ENCODE measurements around the gene COL7A1. TPM values are rescaled to one million over a fixed set of nuclear protein-coding genes. Genes with fewer than 3 reads are reported as not detected.
A peak's percentile ranks its signal among the peaks of the same experiment; 100 is the strongest.

The COL7A1 gene
- total RNA-seq, 2 experiments from 2014 or later: 1.0 to 1.6 TPM

DNA sequence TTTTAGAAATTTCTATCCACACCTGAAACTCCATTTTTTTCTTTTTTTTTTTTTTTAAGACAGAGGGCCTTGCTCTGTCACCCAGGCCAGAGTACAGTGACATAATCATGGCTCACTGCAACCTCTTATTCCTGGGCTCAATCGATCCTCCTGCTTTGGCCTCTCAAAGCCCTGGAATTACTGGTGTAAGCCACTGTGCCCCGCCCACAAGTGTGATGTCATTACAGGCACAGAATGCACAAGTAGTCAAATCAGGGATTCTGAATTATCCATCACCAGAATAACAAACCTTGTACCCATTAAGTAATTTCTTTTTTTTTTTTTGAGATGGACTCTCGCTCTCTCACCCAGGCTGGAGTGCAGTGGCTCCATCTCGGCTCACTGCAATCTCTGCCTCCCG is 12.4 kb upstream of the COL7A1 start:
- DNase-seq (no peak), ATAC-seq (ENCODE audit: low read depth) (no peak)
- H3K4me3 Mint-ChIP-seq: no peak overlapping the region
- peaks cover 23% of the 10 kb centered on the region for H3K36me3 Mint-ChIP-seq
- H3K9me3 Mint-ChIP-seq: no peaks in the 10 kb centered on the region
- H3K27me3 Mint-ChIP-seq: no peaks in the 10 kb centered on the region
- POLR2A ChIA-PET: no interaction called here
- H3K4me1 Mint-ChIP-seq: peaks cover 10% of the 10 kb centered on the region
- no peak overlapping the region for H3K27ac Mint-ChIP-seq

DNA sequence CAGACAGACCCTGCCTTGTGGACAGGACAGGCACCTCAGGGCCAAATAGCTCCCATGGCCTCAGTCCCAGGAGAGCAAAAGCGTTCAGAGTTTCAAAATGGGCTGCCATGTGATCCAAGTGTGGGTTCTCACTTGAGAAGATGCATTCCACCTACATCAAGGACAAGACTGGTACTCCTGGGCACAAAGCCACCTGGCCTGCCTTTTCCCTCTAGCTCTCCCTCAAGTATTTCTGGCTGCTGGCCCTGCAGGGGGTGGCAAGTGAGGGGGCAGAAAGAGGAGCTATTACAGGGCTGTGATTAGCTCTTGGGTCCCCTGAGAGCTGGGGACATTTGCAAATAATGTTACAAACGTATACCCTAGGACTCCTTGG is 6.5 kb upstream of the COL7A1 start:
- no peak overlapping the region for H3K4me3 Mint-ChIP-seq
- no peaks in the 10 kb centered on the region for H3K27me3 Mint-ChIP-seq
- no peaks in the 10 kb centered on the region for H3K4me1 Mint-ChIP-seq
- POLR2A ChIA-PET: no interaction called here
- H3K27ac Mint-ChIP-seq: no peak overlapping the region
- ATAC-seq (ENCODE audit: low read depth) (no peak), DNase-seq (no peak)
- no peaks in the 10 kb centered on the region for H3K9me3 Mint-ChIP-seq
- peaks cover 22% of the 10 kb centered on the region for H3K36me3 Mint-ChIP-seq

DNA sequence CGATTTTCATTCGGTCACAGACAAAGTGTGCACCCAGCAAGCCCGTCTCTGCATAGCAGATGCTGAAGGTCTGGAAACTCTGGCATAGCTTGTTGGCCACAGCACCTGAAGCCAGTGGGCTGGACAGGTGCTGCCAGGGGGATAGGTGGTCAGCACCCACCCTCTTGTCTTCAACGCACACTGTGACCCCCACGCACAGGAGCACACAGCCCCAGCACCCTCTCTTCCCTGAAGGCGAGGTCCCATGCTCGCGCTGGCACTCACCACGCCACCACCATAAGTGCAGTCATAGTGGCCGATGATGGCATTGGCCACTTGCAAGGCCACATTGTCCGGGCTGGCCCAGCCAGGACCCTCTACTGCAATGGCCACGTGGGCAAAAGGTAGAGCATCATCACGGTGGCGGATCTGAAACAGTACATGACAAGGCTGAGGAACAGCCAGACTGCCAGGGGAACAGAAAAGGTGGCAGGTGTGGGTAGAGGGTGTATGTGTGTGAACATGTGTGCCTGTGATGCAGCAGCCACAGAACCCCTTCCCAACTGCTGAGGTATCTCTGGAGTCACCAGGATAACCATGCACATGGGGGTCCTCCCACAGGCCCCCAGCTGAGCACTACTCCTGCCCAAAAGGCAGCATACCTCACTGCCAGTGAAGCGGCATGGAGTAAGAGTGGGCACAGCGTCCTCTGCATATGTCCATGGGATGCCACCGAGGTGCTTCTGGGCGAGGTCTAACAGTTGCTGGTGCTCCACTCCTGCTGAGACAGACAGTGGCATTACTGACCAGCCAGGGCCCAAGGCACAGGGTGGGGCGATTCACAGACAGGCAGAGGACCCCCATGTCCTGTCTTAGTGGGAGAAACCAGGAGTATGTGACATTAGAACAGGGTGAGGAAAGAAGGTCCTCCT is 5.8 kb upstream of the COL7A1 start:
- DNase-seq (no peak), ATAC-seq (ENCODE audit: low read depth) (no peak)
- no peak overlapping the region for H3K4me3 Mint-ChIP-seq
- H3K9me3 Mint-ChIP-seq: no peaks in the 10 kb centered on the region
- H3K36me3 Mint-ChIP-seq: peaks cover 22% of the 10 kb centered on the region
- peaks cover 3% of the 10 kb centered on the region for H3K27me3 Mint-ChIP-seq
- no peak overlapping the region for H3K27ac Mint-ChIP-seq
- no peaks in the 10 kb centered on the region for H3K4me1 Mint-ChIP-seq
- POLR2A ChIA-PET: no interaction called here

DNA sequence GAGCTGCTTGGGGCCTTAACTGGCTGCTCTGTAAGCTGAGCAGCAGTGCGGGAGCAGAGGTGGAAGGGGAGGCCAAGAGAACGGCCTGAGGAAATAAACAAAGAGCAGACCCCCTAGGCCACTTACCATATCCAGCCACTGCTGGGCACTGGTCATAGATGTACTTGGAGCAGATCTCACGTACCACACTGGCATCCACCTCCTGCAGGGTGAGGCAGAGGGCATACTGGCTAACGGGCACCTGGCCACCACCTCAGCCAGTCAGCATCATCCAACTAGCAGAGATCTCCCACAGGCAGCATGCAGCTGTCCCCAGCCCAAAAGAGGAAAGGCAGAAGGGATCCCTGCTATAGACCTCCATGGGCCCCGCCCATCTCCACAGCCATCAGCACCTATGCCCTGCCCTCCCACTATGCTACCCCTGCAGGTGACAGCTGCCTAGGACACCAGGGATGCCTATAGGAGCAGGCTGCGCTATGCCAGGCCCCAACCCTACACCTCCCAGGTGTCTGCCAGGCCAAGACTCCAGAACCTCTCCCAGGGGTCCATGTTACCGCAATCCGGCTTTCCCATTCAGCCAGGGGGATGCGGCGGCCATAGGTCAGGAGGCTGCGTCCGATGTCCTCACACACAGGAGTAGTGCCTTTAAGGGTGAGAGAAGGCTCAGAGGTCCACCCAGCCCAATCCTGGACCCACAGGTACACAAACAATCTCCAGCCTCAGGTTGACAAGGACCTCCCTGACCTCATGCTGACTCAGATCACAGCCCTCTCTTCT is 4.6 kb upstream of the COL7A1 start:
- ATAC-seq (ENCODE audit: low read depth): no peak
- Mint-ChIP-seq H3K27me3 (peaks cover 11% of the 10 kb centered on the region), H3K27ac (no peak overlapping the region), H3K36me3 (peaks cover 19% of the 10 kb centered on the region), H3K4me3 (no peak overlapping the region), H3K9me3 (no peaks in the 10 kb centered on the region), H3K4me1 (no peaks in the 10 kb centered on the region)
- POLR2A ChIA-PET: no interaction called here
- no peak for DNase-seq

DNA sequence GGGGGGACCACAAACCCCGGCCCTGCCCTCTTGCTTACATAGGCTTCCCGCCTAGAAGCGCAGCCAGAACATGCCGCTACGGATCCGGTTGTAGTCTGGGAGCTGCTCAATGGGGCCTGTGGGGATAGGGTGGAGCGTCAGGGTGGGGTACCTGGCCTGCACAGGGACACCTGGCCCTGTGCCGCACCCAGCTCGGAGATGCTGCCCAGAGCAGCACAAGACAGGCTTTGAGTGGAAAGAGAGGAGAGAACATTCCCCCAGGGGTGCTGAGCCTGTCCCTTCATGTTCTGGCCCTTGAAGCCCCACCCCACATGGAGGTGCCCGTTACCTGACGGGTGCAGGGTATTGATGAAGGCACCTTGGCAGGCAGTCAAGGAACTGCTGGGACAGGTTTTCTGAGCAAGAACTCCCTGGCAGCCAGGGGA is 4.0 kb upstream of the COL7A1 start:
- ATAC-seq (ENCODE audit: low read depth): no peak
- Mint-ChIP-seq H3K4me3 (no peak overlapping the region), H3K36me3 (peaks cover 16% of the 10 kb centered on the region), H3K9me3 (no peaks in the 10 kb centered on the region), H3K4me1 (peaks cover 4% of the 10 kb centered on the region), H3K27me3 (peaks cover 17% of the 10 kb centered on the region), H3K27ac (no peak overlapping the region)
- DNase-seq: no peak
- POLR2A ChIA-PET: no interaction called here

DNA sequence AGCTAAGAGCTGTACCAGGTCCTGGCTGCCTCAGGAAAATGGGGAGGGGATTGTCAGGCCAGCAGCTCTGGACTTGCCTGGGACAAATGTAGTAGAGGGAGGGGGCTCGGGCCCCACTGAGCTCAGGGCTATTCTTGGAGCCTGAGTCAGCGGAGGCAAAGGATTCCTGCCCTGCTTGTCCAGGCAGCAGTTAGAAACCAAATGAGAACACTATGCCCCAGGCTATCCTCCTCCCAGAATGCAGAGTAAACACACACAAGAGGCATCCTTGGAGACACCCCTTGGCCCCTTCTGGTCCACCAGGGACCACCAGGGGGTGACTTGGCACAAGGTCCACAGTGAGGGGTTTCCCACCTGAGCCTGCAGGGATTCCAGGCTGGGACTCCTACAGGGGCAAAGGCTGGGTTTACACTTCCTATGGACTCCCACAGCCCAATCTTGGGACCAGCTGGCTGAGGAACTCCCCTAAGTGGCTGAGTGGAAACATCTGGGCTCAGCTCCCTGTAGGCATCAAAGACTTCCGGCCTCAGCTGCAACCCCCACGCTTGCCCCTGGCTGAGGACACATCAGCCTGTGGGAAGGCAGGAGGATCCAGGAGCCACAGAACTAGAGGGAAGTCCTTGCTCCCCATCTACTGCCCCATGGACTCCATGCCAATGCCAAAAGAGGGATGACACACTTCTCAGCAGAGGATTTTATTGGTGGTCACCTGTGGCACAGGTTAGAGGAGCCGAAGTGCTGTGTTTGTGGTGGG is 3.4 kb upstream of the COL7A1 start:
- POLR2A ChIA-PET: no interaction called here
- Mint-ChIP-seq H3K36me3 (peaks cover 13% of the 10 kb centered on the region), H3K4me3 (no peak overlapping the region), H3K27ac (no peak overlapping the region), H3K4me1 (peaks cover 4% of the 10 kb centered on the region), H3K9me3 (no peaks in the 10 kb centered on the region), H3K27me3 (peaks cover 22% of the 10 kb centered on the region)
- no peak for ATAC-seq (ENCODE audit: low read depth)
- no peak for DNase-seq

DNA sequence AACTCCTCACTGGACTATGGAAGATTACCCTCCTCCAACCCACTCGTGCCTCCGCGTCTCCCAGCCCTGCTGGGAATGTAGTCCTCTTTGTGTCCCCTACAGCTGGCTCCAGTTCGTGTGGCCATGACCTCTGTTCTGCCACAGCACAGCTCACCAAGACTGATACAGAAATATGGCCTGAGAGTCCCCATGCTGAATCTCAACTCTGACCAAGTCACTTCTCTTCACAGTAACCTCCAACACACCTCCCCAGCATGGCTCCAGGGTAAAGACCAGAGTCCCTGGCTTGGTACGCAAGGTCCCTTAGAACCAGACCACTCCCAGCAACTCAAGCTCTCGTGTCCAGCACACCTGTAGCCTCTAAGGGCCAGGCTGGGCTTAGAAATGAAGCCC is 2.3 kb upstream of the COL7A1 start:
- Mint-ChIP-seq H3K36me3 (peaks cover 7% of the 10 kb centered on the region), H3K9me3 (no peaks in the 10 kb centered on the region), H3K4me3 (no peak overlapping the region), H3K4me1 (peaks cover 4% of the 10 kb centered on the region), H3K27ac (peak overlapping the region; percentile 64), H3K27me3 (peaks cover 22% of the 10 kb centered on the region)
- POLR2A ChIA-PET: no interaction called here
- ATAC-seq (ENCODE audit: low read depth) (no peak), DNase-seq (no peak)

DNA sequence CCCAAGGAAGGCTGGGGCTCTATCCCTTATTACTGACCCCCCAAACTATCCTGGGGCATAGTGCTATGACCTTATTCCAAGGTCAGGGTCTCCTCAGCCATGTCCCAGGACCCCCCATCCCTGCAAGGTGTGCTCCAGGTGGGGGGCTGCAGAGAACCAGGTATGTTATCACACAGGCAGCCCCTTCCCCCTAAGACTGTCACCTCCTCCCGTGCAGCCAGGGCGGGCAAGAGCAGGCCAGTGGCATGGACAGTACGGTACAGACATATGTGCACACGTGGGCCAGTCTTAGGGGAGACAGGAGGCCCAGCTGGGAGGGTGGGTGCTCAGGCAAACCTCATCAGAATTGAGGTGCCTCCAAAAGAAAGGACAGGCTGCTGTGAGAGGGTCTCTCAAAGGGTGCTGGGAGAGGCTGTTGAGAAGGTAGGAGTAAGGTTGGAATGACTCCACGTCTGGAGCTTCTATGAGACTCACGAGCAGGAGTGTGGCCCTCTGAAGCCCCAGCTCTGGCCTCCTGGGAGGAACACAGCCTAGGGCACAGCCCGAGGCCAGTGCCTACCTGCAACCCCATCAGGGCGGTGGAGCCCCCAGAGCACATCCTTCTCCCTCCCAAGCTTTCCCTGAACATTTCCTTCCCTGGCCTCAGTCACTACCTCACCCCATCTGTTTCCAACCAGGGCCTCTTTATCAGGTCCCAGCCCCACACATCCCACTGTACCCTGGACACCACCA is 1.7 kb upstream of the COL7A1 start:
- ATAC-seq (ENCODE audit: low read depth) (no peak), DNase-seq (no peak)
- POLR2A ChIA-PET: no interaction called here
- no peak overlapping the region for H3K4me3 Mint-ChIP-seq
- H3K9me3 Mint-ChIP-seq: no peaks in the 10 kb centered on the region
- H3K27me3 Mint-ChIP-seq: peaks cover 22% of the 10 kb centered on the region
- peaks cover 4% of the 10 kb centered on the region for H3K4me1 Mint-ChIP-seq
- H3K27ac Mint-ChIP-seq: peak overlapping the region; percentile 64
- H3K36me3 Mint-ChIP-seq: peaks cover 4% of the 10 kb centered on the region

DNA sequence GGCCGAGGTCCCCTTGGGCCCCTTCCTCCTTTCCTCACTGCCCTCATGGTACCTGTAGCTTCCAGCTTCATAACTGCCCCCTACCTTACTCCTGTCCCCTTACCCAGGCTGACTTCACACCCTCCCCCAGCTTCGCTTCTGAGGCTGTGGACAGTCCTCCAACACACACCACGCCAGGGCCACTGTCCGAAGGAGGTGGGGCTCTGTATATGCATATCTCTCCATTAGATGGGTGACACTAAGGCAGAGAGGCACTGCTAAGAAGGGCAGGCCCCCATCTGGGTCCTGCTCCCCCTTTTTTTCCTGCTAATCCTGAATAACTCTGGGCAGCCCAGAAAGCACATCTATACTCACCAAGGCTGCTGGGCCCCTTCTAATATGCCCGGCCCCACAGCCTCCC is 1.0 kb upstream of the COL7A1 start:
- Mint-ChIP-seq H3K4me1 (peaks cover 4% of the 10 kb centered on the region), H3K36me3 (peaks cover 4% of the 10 kb centered on the region), H3K9me3 (no peaks in the 10 kb centered on the region), H3K27ac (no peak overlapping the region), H3K4me3 (no peak overlapping the region), H3K27me3 (peaks cover 22% of the 10 kb centered on the region)
- no peak for DNase-seq
- ATAC-seq (ENCODE audit: low read depth): no peak
- POLR2A ChIA-PET: no interaction called here

DNA sequence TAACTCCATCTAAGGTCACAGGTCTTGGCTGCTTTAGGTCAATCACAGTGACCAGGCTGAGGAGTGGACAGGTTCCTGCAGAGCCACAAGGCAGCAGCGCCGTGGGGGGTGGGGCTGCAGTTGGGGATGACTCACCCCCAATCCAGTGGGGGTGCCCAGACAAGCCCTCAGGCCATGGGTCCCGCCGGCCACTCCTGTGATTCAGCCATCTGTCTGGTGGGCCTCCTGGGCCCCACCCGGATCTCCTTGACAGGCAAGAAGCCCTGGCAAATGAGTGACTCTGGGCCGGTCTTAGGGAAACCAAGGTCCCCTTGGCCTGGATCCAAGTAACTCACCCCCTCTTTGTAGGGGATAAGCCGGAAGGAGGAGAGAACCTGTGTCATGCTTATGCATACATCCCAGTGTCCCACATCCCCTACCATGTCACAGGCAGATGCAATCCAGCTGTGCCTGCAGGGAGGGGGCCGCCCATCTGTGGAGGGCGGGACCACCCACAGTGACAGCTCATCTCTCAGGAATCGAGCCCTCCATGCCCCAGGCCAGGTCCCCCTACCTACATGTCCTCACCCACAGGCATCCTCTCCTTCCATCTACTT is 495 bp upstream of the COL7A1 start:
- no peak for DNase-seq
- Mint-ChIP-seq H3K4me1 (peaks cover 4% of the 10 kb centered on the region), H3K27me3 (peaks cover 24% of the 10 kb centered on the region), H3K9me3 (no peaks in the 10 kb centered on the region), H3K4me3 (no peak overlapping the region), H3K36me3 (peaks cover 4% of the 10 kb centered on the region), H3K27ac (no peak overlapping the region)
- POLR2A ChIA-PET: no interaction called here
- no peak for ATAC-seq (ENCODE audit: low read depth)

DNA sequence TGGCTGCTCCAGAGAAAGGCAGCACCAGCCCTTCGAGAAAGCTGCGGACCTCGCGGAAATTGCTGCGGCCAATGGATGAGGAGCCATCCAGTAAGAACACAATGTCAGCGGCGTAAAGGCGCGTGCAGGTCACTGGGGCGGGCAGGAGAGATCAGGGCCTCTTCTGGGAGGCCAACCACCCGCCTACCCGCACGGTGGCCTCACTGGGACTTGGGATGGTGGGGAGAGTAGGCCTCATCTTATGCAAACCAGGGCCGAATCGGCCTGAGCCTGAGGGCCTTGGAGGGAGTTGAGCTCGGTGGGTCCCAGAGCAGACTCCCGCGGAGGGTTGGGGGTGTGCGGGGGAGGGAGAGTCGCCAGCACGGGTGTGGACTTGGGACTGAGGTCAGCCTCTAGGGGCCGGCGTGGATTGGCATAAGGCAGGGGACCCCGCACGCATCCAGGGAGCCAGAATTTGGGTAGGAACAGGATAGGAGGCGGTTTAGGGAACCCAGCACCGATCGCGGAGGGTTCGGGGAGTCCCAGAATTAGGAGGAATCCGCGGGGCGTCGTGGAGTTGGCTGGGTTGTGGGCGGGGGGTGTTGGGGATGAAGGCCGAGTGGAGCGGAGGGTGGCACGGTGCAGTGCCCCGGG is 596 bp downstream of the COL7A1 start:
- Mint-ChIP-seq H3K4me3 (no peak overlapping the region), H3K27me3 (peaks cover 26% of the 10 kb centered on the region), H3K36me3 (peaks cover 4% of the 10 kb centered on the region), H3K9me3 (no peaks in the 10 kb centered on the region), H3K4me1 (peaks cover 4% of the 10 kb centered on the region), H3K27ac (no peak overlapping the region)
- no peak for DNase-seq
- no peak for ATAC-seq (ENCODE audit: low read depth)
- POLR2A ChIA-PET: interaction anchor here (0.6 kb wide), 1 partner anchor 120 kb away, joined by 7 read pairs; no protein-coding TSS in a partner anchor

DNA sequence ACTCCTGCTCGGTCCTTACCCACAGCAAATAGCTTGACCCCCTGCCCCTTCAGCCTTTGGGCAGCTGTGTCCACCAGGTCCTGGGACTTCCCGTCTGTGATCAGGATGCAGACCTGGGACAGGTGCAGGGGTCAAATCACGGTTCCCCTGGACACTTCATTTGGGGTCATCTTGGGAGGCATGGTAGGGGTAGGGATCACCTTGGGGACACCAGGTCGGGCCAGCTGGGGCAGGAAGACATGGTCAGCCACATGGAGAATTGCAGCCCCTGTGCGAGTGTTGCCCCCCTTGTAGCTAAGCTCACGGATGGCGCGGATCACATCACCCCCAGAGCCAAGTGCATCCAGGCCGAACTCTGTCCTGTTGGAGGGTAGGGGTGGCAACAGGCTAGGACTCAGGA is 1.8 kb downstream of the COL7A1 start:
- peaks cover 4% of the 10 kb centered on the region for H3K4me1 Mint-ChIP-seq
- H3K27ac Mint-ChIP-seq: no peak overlapping the region
- POLR2A ChIA-PET: no interaction called here
- H3K27me3 Mint-ChIP-seq: peaks cover 31% of the 10 kb centered on the region
- ATAC-seq (ENCODE audit: low read depth) (no peak), DNase-seq (no peak)
- H3K4me3 Mint-ChIP-seq: no peak overlapping the region
- H3K9me3 Mint-ChIP-seq: no peaks in the 10 kb centered on the region
- peaks cover 4% of the 10 kb centered on the region for H3K36me3 Mint-ChIP-seq

Measured in activated naive CD8-positive, alpha-beta T cell treated with anti-CD3 and anti-CD28 coated beads, Interleukin-2, amount 10 ng/mL, durations not matched to agents 7 days and 5 days (primary cell).